Stomach (tissue), 9 donors: ENCODE data around the gene HTT. TPM values are rescaled to one million over a fixed set of nuclear protein-coding genes. Genes with fewer than 3 reads are reported as not detected.

Experiments used
- DNase-seq, 2 donors: peaks; one replicate each; pipeline versions ENCODE4 v3.0.0 to v3.0.0-alpha.2; 2013 to 2019
- H3K27ac ChIP-seq, 5 donors: fragments of 200-600 bp in 4 of 5; sonication (generic) in 4 of 5; one replicate each; pipeline ENCODE4 v1.5.1; 2013 to 2019; ENCODE audit warnings: mild to moderate bottlenecking in 1 of 5, moderate library complexity in 1 of 5
- H3K27me3 ChIP-seq, 3 donors: fragments of 200-600 bp; sonication (generic); one replicate each; pipeline ENCODE4 v1.5.1; 2017 to 2019; ENCODE audit warnings: mixed run types in 1 of 3
- H3K36me3 ChIP-seq, 4 donors: fragments of 200-600 bp; sonication (generic); 1 replicate in 3 of 4; 2 replicates in 1 of 4; pipeline ENCODE4 v1.5.1; 2016 to 2019
- H3K4me1 ChIP-seq, 4 donors: fragments of 200-600 bp; sonication (generic); one replicate each; pipeline ENCODE4 v1.5.1; 2016 to 2019
- H3K4me3 ChIP-seq, 4 donors: fragments of 200-600 bp; sonication (generic) in 3 of 4; one replicate each; pipeline ENCODE4 v1.5.1; 2016 to 2019; ENCODE audit warnings: mild to moderate bottlenecking in 1 of 4
- H3K9me3 ChIP-seq, 4 donors: fragments of 200-600 bp; sonication (generic); one replicate each; pipeline ENCODE4 v1.5.1; 2016 to 2019
- EP300 ChIP-seq: sonication (generic); formaldehyde crosslinking; IDR thresholded peaks from one replicate; pipeline ENCODE4 v1.6.1; 2017; ENCODE audit warnings: antibody characterized with exemption
- POLR2A ChIP-seq, 4 donors: fragments of 450-650 bp; IDR thresholded peaks; one replicate each; pipeline ENCODE4 v1.6.1; 2016; ENCODE audit warnings: antibody characterized with exemption in 4 of 4, control low read depth in 2 of 4, mild to moderate bottlenecking in 1 of 4, moderate library complexity in 1 of 4
- POLR2AphosphoS5 ChIP-seq, 3 donors: sonication (generic); formaldehyde crosslinking; IDR thresholded peaks; one replicate each; pipeline ENCODE4 v1.6.1; 2016; ENCODE audit warnings: antibody characterized with exemption in 3 of 3
- WGBS, 5 donors: extraction: QIAGEN DNeasy Blood & Tissue Kit in 3 of 5; methylation state at CpG; one replicate each; pipeline versions ENCODE4 v1.1.5 to v1.1.7; 2013 to 2018; 5-methylcytosine and 5-hydroxymethylcytosine counted together
- intact Hi-C: fragments of 100-400 bp; cut with DNase I; formaldehyde crosslinking; loops from one replicate; pipeline ENCODE4 v1.15.1; 2023; ENCODE audit warnings: low total_unique reads
- polyA plus RNA-seq, 3 donors: library from polyadenylated mRNA; stranded (reverse); fragments of 200-250 nt; gene quantifications; one replicate each; pipeline ENCODE4 v1.2.3, GENCODE V29; 2013
- total RNA-seq, 5 donors: library from RNA; depleted of rRNA; stranded (reverse); fragments of >200 nt; gene quantifications; one replicate each; pipeline versions ENCODE4 v1.1.0 to v1.2.3, GENCODE V29; 2014 to 2016
- TF ChIP-seq, protein P1 (sequence below), 7 experiments: fragments of 450-650 bp in 4 of 7; fragments of 200-600 bp in 3 of 7; sonication (generic) in 3 of 7; IDR thresholded peaks; one replicate each; pipeline ENCODE4 v1.5.1; 2016 to 2019; ENCODE audit warnings: antibody characterized with exemption in 7 of 7, control low read depth in 2 of 7, mild to moderate bottlenecking in 1 of 7
- donor health status: healthy with polysubstance abuse.
- donor health status: Bipolar disorder and iron deficiency.
- donor health status: healthy.

HTT gene
- total and polyA plus RNA-seq, 8 donors, result 3.4 to 95.7 (median 41.6) TPM

DNA sequence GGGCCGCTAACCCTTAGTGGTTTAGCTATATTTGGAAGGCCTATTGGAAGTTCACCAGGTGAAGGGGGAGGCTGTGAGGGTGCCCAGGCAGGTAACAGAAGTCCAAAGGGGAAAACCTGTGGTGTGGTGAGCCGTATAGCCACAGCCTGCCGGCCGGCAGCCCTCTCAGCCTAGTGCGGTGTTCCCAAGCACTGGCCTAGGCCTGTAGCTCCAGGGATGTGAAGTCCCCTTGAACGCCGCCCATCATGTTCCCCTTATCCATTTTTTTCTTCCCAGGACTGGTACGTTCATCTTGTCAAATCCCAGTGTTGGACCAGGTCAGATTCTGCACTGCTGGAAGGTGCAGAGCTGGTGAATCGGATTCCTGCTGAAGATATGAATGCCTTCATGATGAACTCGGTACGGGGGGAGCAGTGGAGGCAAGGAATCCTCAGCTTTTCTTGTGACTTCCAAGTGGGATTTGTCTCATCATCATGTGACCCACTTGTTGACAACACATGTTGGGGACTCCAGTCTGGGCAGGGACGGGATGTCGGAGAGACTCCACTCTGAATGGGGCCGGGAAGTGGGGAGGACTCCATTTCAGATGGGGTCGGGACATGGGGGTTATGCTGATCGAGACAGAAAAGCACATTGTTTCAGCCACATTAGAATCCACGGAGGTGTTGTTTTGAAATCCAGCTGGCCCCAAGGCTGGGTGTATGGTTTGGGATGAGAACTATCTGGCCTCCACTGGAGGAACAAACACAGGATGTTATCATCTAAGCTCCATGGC lies 135.3 kb downstream of the HTT start:
- no peak for DNase-seq
- peaks cover 0 to 11% (median 6%) of the 10 kb centered on the region in 4 donors for H3K4me1 ChIP-seq
- no peak for TF ChIP-seq POLR2A (IDR thresholded peaks at IDR 0.05)
- no peak for TF ChIP-seq EP300
- TF ChIP-seq, protein P1, sequence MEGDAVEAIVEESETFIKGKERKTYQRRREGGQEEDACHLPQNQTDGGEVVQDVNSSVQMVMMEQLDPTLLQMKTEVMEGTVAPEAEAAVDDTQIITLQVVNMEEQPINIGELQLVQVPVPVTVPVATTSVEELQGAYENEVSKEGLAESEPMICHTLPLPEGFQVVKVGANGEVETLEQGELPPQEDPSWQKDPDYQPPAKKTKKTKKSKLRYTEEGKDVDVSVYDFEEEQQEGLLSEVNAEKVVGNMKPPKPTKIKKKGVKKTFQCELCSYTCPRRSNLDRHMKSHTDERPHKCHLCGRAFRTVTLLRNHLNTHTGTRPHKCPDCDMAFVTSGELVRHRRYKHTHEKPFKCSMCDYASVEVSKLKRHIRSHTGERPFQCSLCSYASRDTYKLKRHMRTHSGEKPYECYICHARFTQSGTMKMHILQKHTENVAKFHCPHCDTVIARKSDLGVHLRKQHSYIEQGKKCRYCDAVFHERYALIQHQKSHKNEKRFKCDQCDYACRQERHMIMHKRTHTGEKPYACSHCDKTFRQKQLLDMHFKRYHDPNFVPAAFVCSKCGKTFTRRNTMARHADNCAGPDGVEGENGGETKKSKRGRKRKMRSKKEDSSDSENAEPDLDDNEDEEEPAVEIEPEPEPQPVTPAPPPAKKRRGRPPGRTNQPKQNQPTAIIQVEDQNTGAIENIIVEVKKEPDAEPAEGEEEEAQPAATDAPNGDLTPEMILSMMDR (IDR thresholded peaks at IDR 0.05), result no peak
- TF ChIP-seq POLR2AphosphoS5 (IDR thresholded peaks at IDR 0.05), result no peak
- H3K27ac ChIP-seq, result no peak overlapping the region
- 95 to 98% (median 96%) methylated on average over 17 of the region's 17 CpGs for WGBS, 5 donors
- H3K9me3 ChIP-seq, result no peaks in the 10 kb centered on the region
- H3K4me3 ChIP-seq, result no peak overlapping the region
- H3K36me3 ChIP-seq, result peaks cover 68 to 90% (median 84%) of the 10 kb centered on the region in 4 donors
- intact Hi-C loops, result no loop called here
- H3K27me3 ChIP-seq, result no peaks in the 10 kb centered on the region

GRCh38 chr4:3210467-3210866 lies 136.0 kb downstream of the HTT start:
- intact Hi-C loops, result no loop called here
- TF ChIP-seq POLR2A (IDR thresholded peaks at IDR 0.05) (no peak), EP300 (no peak), POLR2AphosphoS5 (IDR thresholded peaks at IDR 0.05) (no peak)
- TF ChIP-seq, protein P1 (IDR thresholded peaks at IDR 0.05), result no peak

DNA sequence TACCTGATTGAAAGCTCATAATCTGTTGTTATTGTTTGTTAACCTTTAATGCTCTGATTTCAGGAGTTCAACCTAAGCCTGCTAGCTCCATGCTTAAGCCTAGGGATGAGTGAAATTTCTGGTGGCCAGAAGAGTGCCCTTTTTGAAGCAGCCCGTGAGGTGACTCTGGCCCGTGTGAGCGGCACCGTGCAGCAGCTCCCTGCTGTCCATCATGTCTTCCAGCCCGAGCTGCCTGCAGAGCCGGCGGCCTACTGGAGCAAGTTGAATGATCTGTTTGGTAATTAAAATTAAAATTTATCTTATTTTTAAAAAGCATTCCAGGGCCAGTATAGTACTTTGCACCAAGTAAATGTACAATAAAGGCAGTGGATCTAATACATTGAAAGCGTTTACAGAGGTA lies 137.4 kb downstream of the HTT start:
- H3K4me3 ChIP-seq, result no peak overlapping the region
- TF ChIP-seq EP300, result no peak
- TF ChIP-seq, protein P1 (IDR thresholded peaks at IDR 0.05), result no peak
- TF ChIP-seq POLR2A (IDR thresholded peaks at IDR 0.05), result no peak
- TF ChIP-seq POLR2AphosphoS5 (IDR thresholded peaks at IDR 0.05), result no peak
- intact Hi-C loops, result no loop called here
- peaks cover 0 to 9% (median 4%) of the 10 kb centered on the region in 4 donors for H3K4me1 ChIP-seq
- peaks cover 77 to 96% (median 91%) of the 10 kb centered on the region in 4 donors for H3K36me3 ChIP-seq
- H3K27ac ChIP-seq, result no peak overlapping the region
- 95 to 98% (median 96%) methylated on average over 8 of the region's 8 CpGs for WGBS, 5 donors
- H3K9me3 ChIP-seq, result no peaks in the 10 kb centered on the region
- DNase-seq, result no peak
- no peaks in the 10 kb centered on the region for H3K27me3 ChIP-seq

More at GRCh38 chr4:3210467-3210866, 136.0 kb downstream of the HTT start:
- Histone ChIP-seq H3K27ac (no peak overlapping the region), H3K27me3 (no peaks in the 10 kb centered on the region), H3K36me3 (peaks cover 75 to 98% (median 89%) of the 10 kb centered on the region in 4 donors), H3K4me1 (peaks cover 0 to 9% (median 4%) of the 10 kb centered on the region in 4 donors), H3K4me3 (no peak overlapping the region), H3K9me3 (no peaks in the 10 kb centered on the region)
- DNase-seq, result no peak
- WGBS, 5 donors, result 85 to 93% (median 92%) methylated on average over 4 to 6 of the region's 6 CpGs

DNA sequence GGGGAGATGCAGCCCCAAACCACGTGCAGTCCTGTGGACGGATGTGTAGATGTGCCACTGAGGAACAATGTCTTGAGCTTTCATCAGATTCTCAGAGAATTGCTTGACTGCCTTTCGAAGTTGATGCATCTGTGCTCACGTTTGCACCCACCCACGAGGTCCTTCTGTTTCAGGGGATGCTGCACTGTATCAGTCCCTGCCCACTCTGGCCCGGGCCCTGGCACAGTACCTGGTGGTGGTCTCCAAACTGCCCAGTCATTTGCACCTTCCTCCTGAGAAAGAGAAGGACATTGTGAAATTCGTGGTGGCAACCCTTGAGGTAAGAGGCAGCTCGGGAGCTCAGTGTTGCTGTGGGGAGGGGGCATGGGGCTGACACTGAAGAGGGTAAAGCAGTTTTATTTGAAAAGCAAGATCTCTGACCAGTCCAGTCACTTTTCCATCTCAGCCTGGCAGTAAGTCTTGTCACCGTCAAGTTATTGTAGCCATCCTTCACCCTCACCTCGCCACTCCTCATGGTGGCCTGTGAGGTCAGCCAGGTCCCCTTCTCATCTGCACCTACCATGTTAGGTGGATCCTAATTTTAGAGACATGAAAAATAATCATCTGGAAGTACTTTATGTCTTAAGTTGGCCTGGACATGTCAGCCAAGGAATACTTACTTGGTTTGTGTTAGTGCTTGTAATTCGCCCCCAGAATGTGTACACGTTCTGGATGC lies 138.1 kb downstream of the HTT start:
- intact Hi-C loops, result no loop called here
- Histone ChIP-seq H3K27me3 (no peaks in the 10 kb centered on the region), H3K4me1 (peaks cover 0 to 8% (median 3%) of the 10 kb centered on the region in 4 donors), H3K27ac (no peak overlapping the region), H3K36me3 (peaks cover 72 to 96% (median 91%) of the 10 kb centered on the region in 4 donors), H3K4me3 (no peak overlapping the region), H3K9me3 (no peaks in the 10 kb centered on the region)
- 92 to 96% (median 94%) methylated on average over 12 of the region's 12 CpGs for WGBS, 5 donors
- TF ChIP-seq POLR2A (IDR thresholded peaks at IDR 0.05) (no peak), EP300 (no peak), POLR2AphosphoS5 (IDR thresholded peaks at IDR 0.05) (no peak)
- TF ChIP-seq, protein P1 (IDR thresholded peaks at IDR 0.05), result no peak
- DNase-seq, result no peak
